HFF-Myc (cell line): ENCODE measurements around the gene PLK3.

ENCODE experiments used
- DNase-seq: peaks from one replicate; pipeline ENCODE4 v3.0.0-alpha.2; 2011; ENCODE audit warnings: low read depth; ENCODE audit errors: extremely low read depth
- H3K4me3 ChIP-seq: replicated peaks from 2 replicates; pipeline ENCODE4 v1.5.1; 2011; ENCODE audit warnings: low read depth, mild to moderate bottlenecking, control low read depth, low read length
- TF ChIP-seq, protein P1 (sequence below): IDR thresholded peaks from 2 replicates; pipeline ENCODE4 v1.5.1; 2012; ENCODE audit warnings: mild to moderate bottlenecking, low read depth, low read length, control low read depth; ENCODE audit errors: missing control alignments

Gene PLK3

DNA sequence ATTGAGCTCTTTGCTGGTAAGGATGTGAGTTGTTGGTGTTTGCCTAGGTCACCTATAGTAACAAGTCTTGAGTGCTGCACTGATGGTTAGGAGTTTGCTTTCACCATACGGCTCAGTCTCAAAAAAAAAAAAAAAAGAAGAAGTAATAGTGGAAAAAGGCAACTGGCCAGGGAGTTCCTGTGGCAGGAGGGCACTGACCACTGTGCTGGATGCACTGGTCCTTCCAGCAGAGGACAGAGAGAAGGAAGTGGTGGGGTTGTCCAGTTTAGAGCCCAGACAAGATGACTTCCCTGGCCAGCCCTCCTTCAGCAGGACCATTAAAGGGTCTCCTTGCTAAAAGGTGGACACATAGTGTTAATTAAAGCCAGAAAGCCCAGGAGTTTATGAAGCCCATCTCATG lies 54.8 kb downstream of the PLK3 start:
- no peak overlapping the region for H3K4me3 ChIP-seq
- TF ChIP-seq, protein P1, sequence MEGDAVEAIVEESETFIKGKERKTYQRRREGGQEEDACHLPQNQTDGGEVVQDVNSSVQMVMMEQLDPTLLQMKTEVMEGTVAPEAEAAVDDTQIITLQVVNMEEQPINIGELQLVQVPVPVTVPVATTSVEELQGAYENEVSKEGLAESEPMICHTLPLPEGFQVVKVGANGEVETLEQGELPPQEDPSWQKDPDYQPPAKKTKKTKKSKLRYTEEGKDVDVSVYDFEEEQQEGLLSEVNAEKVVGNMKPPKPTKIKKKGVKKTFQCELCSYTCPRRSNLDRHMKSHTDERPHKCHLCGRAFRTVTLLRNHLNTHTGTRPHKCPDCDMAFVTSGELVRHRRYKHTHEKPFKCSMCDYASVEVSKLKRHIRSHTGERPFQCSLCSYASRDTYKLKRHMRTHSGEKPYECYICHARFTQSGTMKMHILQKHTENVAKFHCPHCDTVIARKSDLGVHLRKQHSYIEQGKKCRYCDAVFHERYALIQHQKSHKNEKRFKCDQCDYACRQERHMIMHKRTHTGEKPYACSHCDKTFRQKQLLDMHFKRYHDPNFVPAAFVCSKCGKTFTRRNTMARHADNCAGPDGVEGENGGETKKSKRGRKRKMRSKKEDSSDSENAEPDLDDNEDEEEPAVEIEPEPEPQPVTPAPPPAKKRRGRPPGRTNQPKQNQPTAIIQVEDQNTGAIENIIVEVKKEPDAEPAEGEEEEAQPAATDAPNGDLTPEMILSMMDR: no peak
- DNase-seq: no peak
